Stimulated activated CD4-positive, alpha-beta T cell treated with anti-CD3 and anti-CD28 coated beads, Interleukin-2, amount 100 ng/mL, for 48 hours (primary cell): Measurements from ENCODE around the gene NR1D1.
A peak's percentile ranks its signal among the peaks of the same experiment; 100 is the strongest.

Experiments used
- DNase-seq, 2 donors: peaks; one replicate each; pipeline ENCODE4 v3.0.0-alpha.2; 2020

The NR1D1 gene

DNA sequence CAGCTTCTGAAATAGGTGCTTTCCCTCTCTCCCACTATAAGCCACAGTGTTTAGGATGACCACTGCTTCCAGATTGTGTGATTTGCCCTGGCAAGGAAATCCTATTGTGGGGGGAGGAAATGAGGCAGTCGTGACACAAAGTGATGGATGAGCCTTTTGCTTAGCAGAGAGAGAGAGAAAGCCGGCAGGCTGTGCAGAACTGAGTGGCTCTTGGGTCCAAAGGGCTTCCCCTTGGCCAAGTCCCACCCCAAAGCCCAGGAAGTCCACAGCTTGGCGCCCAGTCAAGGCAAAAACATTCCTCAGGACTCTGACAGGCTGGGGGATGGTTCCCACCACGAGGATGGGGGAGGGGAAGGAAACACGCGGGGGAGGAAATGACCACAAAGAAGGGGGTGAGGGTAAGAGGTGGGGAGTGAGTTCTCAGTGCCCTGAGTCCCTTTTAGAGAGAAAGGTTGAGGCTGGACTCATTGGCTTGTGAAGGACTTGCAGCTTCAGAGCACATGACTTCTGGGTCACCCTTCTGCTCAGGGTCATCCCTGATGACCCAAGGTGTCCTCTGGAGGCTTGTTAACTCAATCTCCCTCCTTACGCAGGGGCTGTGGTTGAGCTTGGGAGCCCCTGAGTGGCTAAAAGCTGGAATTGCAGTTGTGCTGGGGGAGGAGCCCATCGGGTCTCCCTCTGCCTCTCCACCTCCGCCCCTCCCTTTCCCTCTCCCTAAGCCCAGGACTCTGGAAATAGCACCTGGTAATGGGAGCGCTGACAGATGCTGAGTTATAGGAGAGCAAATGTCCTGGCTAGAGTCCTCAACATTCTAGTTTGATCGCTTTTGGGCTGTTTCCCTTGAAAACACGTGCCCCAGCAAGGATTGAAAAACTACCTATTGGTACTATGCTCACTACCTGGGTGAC, 11.1 kb upstream of the NR1D1 start:
- DNase-seq = peak in 1 of 2 donors; percentile 62

DNA sequence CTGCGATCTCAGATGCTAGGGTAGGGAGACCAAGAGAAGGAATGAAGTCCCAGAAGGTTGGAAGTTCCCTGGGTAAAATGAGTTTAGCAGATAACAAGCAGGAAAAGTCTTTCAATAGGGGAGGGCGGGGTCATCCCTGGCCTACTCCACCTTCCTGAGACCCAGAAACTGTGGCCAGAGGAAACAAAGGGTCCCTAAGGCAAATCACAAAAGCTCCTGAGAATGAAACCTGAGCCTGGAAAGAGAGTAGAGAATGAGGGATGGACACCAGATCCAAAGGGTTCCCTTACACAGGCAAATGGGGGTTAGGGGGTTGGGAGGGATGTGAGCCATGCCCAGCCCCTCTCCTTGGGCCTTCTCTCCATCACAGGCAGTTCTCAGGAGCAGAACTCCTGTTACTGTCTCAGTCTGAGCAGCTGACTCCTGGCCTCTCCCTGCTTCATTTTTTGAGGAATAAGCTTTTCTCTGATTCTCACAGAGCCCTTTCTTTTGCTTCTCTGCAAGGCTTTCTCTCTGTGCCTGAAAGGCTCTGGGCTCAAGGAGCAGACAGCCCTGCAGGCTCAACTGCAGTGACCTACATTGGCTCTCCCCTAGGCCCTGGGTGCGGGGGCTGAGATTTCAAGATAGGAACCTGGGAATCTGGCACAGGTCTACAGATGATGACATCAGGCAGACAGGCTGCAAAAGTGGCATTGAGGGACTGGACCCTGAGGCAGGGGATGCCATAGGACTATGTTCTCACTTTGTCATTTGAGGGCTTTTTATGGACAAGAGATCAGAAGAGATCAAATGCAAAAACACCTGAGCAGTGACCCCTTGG, 9.8 kb upstream of the NR1D1 start:
- DNase-seq = no peak

DNA sequence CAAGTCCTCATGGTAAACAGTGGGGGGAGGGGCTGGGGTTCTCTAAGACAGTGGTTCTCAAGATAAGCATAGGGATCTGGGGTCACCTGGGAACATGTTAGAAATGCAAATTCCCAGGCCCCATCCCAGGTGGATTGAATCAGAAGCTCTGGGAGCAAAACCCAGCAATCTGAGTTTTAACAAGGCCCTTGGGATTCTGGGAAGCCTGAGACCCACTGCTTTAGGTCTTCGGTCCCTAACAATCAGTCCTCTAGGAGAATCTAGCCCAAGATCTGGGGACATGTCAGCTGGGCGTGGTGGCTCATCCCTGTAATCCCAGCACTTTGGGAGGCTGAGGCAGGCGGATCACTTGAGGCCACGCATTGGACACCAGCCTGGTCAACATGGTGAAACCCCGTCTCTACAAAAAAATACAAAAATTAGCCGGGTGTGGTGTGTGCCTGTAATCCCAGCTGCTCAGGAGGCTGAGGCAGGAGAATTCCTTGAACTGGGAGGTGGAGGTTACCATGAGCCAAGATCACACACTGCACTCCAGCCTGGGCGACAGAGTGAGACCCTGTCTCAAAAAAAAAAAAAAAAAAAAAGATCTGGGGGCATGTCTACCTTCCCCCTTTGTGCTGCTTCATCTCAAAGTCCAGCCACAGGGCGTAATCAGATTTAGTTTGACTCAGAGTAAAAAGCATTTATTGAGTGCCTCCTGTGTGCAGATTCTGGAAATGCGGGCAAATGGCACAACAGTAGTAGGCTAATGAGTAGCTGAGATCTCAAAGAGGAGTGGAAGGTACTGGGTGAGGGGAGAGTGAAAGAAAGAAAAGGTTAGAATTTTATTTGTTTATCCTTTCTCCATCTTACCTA, 8.8 kb upstream of the NR1D1 start:
- no peak for DNase-seq

DNA sequence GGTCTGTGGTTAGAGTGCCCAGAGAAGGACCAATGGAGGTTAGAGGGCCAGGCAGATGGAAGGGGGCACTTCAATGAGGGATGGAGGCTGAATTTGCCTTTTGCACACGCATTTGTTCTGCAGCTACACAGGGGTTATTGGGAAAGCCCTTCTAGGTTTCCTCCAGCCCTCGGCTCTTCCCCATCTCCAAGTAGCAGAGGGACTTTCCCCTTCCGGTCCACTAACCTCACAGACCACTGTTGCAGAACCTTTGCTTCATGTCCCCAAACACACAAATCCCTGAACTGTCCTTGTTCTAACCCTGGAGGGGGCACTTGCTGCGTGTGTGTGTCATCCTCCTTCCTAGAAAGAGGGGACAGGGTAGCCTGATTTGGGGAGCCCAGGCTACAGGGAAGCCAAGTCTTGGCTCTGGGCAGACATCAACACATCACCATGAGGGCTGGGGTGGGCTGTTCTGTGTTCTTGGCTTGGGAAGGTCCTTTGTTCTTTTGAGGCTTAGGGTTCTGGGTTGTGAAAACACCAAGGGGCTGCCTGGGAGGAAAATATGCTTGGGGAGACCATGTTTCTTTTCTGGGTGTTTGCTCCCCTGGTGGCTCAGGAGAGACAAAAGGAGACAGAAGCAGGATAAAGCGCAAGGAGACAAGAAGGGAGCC, 7.3 kb upstream of the NR1D1 start:
- DNase-seq = no peak

DNA sequence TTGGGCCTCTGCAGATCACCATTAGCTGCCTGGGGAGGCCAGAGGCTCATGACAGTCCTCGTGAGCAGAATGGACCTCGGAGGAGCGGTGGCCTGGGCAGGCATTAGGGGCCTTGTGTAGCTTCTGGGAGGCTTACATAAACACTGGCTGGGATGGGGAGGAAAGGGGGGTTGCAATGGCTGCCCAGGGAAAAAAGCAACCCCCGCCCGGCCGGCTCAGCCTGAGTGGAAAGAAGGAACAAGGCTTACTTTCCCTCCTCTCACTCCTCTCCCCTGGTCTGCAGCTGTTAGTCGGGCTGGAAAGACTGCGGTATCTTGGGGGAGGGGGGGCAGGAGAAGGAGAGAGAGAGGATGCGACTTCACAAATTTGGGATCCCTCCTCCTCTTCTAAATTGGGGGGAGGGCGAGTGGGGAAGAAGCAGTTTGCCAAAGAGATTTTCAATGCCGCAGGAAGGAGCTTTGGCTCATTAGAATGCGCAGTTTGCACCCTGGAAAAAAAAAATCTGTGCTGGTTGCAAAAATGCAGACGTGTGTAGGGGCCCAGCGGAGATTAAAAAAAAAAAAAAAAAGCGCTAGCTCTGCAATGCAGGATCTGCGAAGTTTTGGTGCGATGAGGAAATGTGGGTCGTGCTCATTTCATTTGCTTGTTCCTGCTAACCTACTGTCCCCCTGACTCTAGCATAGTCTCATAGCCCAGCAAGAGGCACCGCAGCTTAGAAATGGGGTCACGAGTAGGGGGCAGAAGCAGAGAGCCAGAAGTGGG, 6.6 kb upstream of the NR1D1 start:
- no peak for DNase-seq

DNA sequence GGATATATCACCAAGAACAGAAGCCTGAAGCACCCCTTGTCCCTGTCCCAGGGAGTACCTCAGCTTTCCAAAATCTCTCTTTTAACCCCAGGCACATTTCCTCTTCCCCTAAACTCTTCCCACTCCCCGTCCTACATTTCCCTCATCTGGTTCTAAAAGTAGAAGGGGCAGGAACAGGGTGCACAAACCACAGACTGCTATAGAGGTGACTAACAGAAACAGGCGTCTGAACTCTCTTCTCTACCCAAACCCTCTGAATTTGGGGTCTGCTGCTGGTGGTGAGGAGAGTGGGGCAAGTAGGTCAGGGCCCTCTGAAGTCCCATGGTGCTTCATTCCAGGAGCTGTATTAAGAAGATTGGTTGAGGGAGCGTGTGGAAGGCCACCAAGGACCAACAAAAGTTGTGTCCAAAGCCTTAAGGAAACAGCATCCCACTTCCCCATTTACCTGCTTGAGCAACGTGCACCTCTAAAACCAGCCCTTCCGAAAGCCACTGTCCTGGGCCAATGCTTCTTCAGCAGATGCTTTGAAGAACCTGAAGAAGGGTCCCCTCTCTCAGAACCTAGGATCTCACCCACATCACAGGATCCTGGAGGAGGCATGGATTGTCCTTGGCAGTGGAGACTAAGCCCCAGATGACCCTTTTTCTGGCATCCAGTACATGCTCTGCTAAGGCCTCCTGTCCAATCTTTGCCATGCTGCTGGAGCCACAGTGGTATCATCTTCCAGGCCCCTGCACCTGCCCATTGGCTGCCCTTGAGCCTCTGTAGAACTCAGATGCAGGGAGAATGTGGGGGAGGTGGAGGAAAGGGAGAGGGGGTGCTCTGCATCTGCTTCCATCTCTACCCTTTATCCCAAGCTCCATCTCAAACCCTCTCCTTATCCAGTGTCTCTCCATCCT, 5.7 kb upstream of the NR1D1 start:
- no peak for DNase-seq

DNA sequence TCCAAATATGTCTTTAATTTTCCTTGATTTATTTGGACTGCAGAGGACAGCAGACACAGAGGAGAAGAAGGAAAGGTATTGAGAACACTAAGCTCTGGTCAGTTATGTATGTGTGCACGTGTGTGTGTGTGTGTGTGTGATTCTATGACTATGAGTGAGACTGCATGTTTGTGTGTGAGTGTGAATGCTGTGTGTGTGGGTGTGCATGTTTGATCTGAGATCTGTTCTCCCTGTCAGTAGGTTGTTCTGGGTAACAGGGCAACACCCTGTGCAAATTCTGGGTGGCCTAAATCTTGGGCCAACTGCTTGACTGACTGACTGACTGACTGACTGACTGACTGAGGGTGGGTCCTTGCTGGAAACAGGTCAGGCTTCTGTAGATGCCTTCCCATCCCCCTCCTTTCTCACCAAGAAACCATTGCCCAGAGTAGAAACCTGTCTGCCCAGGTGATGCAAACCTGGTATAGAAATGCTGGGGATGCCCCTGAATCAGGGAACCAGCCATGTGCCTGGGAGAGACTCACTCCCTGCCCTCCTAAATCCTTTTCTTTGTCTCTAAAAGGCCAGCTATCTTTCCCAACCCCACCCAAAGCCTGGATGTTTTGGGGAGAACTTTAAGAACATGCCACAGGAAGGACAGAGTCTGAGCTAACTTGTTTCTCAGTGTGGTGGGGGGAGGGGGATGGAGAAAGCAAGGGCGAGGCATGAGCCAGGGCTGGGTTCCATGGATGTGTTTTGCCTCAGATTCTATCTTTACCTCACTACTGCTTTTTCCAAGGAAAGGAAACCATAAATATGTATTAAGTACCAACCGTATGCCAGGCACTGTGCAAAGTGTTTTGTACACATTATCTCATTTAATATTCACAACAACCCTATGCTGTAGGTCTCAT, 4.5 kb upstream of the NR1D1 start:
- DNase-seq = no peak

DNA sequence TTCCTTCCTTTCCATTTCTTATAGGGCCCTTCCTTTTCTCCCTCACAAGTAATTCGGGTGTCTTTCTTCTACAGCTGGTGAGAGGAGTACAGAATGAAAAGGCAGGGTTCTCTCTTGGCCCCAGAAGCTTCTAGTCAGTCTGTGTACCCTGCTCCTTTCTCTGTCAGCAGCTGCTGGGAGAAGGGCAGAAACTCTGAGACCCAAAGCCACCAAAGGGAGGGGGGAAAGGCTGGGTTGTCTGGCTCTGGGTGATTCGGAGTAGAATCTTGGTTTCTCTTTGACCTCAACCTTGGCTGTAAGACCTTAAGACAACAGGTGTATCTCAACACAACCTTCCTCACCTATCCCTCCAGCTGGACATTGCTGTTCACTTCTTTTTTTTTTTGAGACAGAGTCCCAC, 3.3 kb upstream of the NR1D1 start:
- DNase-seq = no peak

DNA sequence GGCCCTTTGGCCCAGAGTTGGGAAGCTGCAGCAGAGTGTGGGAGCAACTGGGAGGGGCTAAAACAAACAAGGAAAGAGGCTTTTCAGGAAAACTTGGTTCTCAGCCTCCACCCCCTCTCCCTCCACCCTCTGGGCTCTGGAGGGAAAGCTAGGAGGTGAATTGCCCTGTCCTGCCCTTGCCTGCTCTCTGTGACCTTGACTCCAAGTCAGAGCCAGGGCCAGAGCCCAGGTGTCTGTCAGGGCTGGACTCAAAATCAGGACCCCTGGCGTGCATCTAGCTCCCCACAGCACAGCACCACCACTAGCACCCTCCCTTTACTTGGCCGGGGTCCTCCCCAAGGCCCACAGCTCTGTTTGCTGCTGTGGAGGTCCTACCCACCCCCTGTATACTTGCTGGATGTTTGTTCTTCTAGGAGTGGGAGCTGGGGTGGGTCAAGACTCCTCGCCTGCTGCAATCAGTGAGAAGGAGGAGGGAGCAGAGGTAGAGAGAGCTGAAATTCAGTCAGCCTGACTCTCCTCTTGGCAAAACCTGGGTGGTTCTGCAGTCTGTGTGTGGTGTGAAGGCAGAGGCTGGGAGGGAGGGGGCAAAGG, 2.8 kb upstream of the NR1D1 start:
- no peak for DNase-seq

DNA sequence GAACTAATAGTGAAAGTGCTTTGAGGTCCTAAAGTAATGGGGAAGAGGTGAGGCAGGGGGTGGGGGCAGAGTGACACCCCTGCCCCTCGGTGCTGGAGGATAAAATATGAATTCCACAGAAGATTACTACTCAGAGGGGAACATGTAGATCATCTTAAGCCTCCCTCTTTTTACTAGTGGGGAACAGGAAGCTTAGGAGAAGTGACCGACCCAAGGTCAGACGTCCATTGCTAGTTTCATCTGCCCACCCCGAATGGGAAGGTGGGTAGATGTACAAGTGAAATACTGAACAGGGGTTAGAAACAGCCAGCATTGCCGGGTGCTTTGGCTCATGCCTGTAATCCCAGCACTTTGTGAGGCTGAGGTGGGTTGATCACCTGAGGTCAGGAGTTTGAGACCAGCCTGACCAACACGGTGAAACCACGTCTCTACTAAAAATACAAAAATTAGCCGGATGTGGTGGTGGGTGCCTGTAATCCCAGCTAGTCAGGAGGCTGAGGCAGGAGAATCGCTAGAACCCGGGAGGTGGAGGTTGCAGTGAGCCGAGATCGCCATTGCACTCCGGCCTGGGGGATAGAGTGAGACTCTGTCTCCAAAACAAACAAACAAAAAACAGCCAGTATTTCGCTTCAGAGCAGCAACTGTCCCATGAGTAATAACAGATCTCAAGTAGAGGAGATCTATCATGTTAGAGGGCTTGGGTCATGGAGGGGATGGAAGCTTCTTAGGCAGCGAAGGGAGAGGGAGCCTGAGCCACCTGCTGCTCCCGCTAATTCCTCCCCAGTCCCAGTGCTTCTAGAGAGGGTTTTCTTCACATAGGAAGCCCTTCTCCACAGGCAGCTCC, 1.2 kb upstream of the NR1D1 start:
- DNase-seq = no peak

DNA sequence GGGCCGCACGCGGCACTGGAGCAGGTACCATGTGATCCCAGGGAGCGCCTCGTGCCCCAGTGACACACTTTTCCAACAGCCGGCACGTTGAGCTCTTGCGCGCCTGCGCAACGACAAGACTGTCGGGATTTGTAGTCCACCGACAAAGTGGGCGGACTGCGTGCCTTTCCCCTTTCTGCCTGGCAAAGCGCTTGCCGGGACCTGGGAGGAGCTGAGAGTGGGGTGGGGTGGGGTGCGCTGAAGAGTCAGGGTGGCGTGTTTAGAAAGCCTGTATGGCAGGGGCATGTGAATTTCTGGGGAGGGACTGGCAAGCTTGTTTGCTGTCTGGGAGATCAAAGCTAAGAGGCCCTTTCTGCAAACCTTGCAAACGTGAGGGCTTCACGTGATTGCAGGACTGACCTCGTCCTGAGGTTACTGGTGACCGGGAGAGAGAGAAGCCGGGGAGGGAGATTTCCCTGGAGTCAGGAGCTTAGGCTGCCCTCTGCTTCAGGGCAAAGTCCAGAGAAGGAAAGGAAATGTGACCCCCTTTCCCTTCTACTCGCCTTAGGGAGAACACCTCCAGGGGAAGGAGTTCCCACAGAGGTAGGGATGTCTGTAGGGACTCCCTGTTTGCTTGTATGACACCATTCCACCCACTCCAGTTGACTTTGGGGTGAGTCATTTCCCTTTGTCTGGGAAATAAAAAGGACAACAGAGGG, 429 bp upstream of the NR1D1 start:
- peak; percentile 83 to 86 for DNase-seq

DNA sequence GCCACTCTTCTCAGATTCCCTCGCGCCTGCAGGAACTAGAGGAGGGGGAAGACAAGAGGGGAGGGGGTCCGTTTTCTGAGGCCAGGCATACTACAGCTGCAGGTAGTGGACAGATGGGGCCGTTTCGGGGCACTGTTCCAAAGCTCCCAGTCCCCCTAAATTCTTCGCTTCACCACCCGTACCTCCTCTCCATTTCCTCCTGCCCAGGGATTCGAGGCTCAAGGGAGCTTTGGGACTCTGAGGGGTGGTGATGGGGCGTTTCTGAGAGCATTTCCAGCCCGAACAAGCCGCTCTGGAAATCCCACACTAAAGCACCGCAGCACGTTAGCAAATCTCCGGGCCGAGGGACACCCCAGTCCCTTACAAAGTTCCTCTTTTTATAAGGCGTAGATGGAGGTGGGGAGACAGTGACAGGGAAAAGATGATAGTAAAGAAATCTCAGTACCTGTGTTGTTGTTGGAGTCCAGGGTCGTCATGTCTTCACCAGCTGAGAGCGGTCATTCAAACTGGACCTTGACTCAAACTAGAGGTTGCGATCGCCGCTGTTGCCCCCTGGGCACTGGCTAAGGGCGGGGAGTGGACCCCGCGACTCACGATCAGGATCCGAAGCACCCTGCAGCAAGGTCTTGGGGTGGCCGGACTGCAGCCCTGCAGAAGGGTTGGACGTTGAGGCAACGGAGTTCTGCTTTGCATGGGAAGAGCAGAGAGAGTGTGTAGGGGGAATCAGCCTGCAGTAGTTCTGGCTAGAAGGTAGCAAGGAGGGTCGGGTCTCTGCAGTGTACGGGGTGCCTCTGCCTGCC, 570 bp downstream of the NR1D1 start:
- no peak for DNase-seq

DNA sequence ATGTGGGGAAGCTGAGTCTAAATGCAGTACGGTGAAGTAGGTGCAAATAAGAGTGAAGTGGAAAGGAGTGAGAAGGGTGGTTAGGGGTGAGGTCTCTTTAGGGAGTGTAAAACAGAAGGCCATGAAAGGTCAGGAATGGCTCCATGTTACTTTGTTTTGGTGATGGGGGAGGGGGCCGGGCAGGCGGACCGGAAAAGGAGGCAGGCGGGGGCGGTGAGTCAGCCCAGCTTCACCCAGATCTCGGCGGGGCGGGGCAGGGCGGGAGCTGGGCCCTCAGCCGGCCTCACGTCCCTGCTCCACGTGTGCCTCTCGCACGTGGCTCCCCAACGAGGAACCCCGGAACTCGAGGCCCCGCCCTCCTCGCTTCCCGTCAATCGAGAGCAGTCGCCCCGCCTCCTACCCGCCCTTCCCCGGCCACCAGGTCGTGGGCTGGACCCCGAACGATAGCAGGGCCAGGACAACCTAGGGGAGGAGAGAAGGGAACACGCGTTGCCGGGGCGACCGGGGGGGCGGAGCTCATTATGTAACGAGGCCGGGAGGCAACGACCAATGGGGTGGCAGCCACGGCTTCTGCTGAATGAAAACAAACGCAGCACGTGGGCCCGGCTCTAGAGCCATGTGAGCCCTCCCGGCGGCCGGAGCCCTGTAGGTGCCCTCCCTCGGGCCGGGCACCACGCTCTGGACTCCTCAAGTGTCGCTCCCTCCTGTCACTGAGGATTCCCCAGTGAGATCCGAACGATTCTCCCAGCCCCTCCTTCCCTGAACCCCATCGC, 1.4 kb downstream of the NR1D1 start:
- DNase-seq = peak; percentile 96 to 97

DNA sequence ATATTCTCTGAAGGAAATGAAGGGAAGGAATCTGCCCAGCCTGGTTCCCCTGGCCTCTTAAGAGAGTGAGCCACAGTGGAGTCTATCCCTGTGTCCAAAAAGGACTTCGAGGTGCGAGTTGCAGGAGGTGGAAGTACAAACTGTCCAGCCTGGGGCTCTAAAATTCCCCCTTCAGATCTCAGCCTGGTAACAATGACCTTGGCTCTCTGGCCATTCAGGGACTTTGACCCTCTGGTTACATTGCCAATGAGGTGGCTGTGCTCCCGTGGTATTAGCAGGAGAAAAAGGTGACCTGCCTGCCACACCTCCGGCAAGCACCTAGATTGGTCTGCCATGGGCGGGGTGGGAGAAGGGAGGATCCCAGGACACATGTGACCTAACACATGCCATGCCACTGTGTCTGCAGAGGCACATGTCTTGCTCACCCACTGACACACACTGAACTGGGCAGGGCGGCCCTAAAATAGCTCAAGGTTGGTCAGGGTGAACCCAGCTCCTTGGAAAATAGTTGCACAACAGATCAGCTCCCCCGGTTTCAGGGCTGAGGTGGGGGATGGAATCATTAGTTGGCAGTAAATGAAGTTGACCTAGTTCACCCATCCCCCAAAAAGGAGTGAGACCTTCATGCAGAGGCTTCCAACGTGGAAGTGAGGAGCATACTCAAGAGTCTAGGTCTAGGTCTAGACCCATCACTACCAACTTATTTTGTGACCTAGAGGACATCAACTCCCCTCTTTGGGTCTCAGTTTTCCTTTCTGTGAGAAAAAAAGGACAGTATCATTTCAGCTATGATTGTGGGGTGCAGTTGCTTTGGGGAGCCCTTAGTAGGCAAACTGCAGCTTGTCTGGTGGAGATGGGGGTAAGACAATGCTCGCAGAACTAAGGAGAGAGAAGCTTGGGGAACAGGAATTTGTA, 2.2 kb downstream of the NR1D1 start:
- DNase-seq = no peak

DNA sequence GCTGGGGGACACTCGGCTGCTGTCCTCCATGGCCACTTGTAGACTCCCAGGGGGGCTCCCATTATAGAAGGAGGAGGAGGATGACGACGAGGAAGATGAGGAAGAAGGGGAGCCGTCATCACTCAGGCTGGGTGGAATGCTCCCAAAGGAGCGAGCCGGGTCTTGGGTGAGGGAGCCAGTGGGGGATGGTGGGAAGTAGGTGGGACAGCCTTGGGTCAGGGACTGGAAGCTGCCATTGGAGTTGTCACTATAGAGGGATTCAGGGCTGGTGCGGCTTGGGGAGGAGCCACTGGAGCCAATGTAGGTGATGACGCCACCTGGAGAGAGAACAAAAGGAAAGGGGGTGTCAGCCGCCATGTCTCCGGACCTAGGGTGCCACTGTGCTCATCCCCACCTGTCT, 3.3 kb downstream of the NR1D1 start:
- no peak for DNase-seq
